Sigmoid colon (tissue), 7 donors: Measurements from ENCODE around the gene IFITM10. TPM values are rescaled to one million over a fixed set of nuclear protein-coding genes. Genes with fewer than 3 reads are reported as not detected.
A peak's percentile ranks its signal among the peaks of the same experiment; 100 is the strongest.

Experiments
- DNase-seq: peaks from one replicate; pipeline ENCODE4 v3.0.0-alpha.2; 2019
- H3K27ac ChIP-seq, 4 donors: fragments of 200-600 bp; sonication (generic); one replicate each; pipeline ENCODE4 v1.5.1; 2016 to 2019; ENCODE audit warnings: mild to moderate bottlenecking in 1 of 4
- H3K27me3 ChIP-seq, 3 donors: fragments of 200-600 bp; sonication (generic); one replicate each; pipeline ENCODE4 v1.5.1; 2019; ENCODE audit warnings: mild to moderate bottlenecking in 1 of 3
- H3K36me3 ChIP-seq, 4 donors: fragments of 200-600 bp; sonication (generic); one replicate each; pipeline ENCODE4 v1.5.1; 2016 to 2019
- H3K4me1 ChIP-seq, 4 donors: fragments of 200-600 bp; sonication (generic); one replicate each; pipeline ENCODE4 v1.5.1; 2017 to 2019
- H3K4me3 ChIP-seq, 4 donors: fragments of 200-600 bp; sonication (generic); one replicate each; pipeline ENCODE4 v1.5.1; 2017 to 2019; ENCODE audit warnings: mild to moderate bottlenecking in 2 of 4, moderate library complexity in 1 of 4
- H3K9me3 ChIP-seq, 4 donors: fragments of 200-600 bp in 3 of 4; sonication (generic) in 3 of 4; one replicate each; pipeline versions ENCODE4 v1.5.1 to v1.6.1; 2013 to 2019
- CTCF ChIP-seq, 4 experiments: fragments of 450-650 bp in 3 of 4; fragments of 200-600 bp in 1 of 4; IDR thresholded peaks; one replicate each; pipeline ENCODE4 v1.5.1; 2016 to 2019; ENCODE audit warnings: antibody characterized with exemption in 4 of 4, mild to moderate bottlenecking in 3 of 4, moderate library complexity in 2 of 4
- EP300 ChIP-seq, 4 donors: sonication (generic); formaldehyde crosslinking; IDR thresholded peaks; one replicate each; pipeline ENCODE4 v1.6.1; 2017; ENCODE audit warnings: antibody characterized with exemption in 4 of 4
- POLR2A ChIP-seq, 2 donors: fragments of 450-650 bp; IDR thresholded peaks; one replicate each; pipeline ENCODE4 v1.6.1; 2016; ENCODE audit warnings: antibody characterized with exemption in 2 of 2, mild to moderate bottlenecking in 2 of 2, moderate library complexity in 2 of 2
- POLR2AphosphoS5 ChIP-seq, 4 donors: sonication (generic); formaldehyde crosslinking; IDR thresholded peaks; one replicate each; pipeline ENCODE4 v1.6.1; 2017; ENCODE audit warnings: antibody characterized with exemption in 4 of 4
- WGBS, 2 donors: extraction: QIAGEN DNeasy Blood & Tissue Kit; methylation state at CpG; one replicate each; pipeline ENCODE4 v1.1.7; 2013; 5-methylcytosine and 5-hydroxymethylcytosine counted together
- intact Hi-C: fragments of 100-400 bp; cut with DNase I; formaldehyde crosslinking; loops from one replicate; pipeline ENCODE4 v1.15.1; 2023
- polyA plus RNA-seq, 3 donors: library from polyadenylated mRNA; stranded (reverse); fragments of 200-250 nt; gene quantifications; one replicate each; pipeline ENCODE4 v1.2.3, GENCODE V29; 2013
- total RNA-seq, 4 donors: library from RNA; depleted of rRNA; stranded (reverse); fragments of >200 nt; gene quantifications; one replicate each; pipeline ENCODE4 v1.1.0, GENCODE V29; 2016
- donor health status: healthy with polysubstance abuse.
- donor health status: Bipolar disorder and iron deficiency.
- donor health status: healthy.

IFITM10 gene
- total and polyA plus RNA-seq, 7 donors = 0.36 to 1.4 (median 0.60) TPM; not detected in 2

- TF ChIP-seq POLR2A (IDR thresholded peaks at IDR 0.05) (no peak), CTCF (IDR thresholded peaks at IDR 0.05) (no peak), EP300 (IDR thresholded peaks at IDR 0.05) (no peak), POLR2AphosphoS5 (IDR thresholded peaks at IDR 0.05) (no peak)
- intact Hi-C loops = no loop called here
- DNase-seq = peak; percentile 66
- no peaks in the 10 kb centered on the region for H3K36me3 ChIP-seq
- no peak overlapping the region for H3K4me3 ChIP-seq
- H3K4me1 ChIP-seq = no peaks in the 10 kb centered on the region
- H3K27me3 ChIP-seq = peaks cover 0 to 3% (median 0%) of the 10 kb centered on the region in 3 donors
- 66 to 72% methylated on average over 25 of the region's 25 CpGs for WGBS, 2 donors
- no peak overlapping the region for H3K27ac ChIP-seq
- no peaks in the 10 kb centered on the region for H3K9me3 ChIP-seq
Observed at GRCh38 chr11:1780700-1781592, 30.6 kb upstream of the IFITM10 start.

GRCh38 chr11:1779806-1780699 lies 29.7 kb upstream of the IFITM10 start:
- DNase-seq = peak; percentile 39
- no peak overlapping the region for H3K27ac ChIP-seq
- H3K36me3 ChIP-seq = no peaks in the 10 kb centered on the region
- H3K9me3 ChIP-seq = no peaks in the 10 kb centered on the region
- peaks cover 0 to 3% (median 0%) of the 10 kb centered on the region in 3 donors for H3K27me3 ChIP-seq
- H3K4me3 ChIP-seq = no peak overlapping the region
- no peak for TF ChIP-seq EP300 (IDR thresholded peaks at IDR 0.05)
- TF ChIP-seq POLR2AphosphoS5 (IDR thresholded peaks at IDR 0.05) = no peak
- no peak for TF ChIP-seq CTCF (IDR thresholded peaks at IDR 0.05)
- no peak for TF ChIP-seq POLR2A (IDR thresholded peaks at IDR 0.05)
- 84 to 90% methylated on average over 34 of the region's 34 CpGs for WGBS, 2 donors
- H3K4me1 ChIP-seq = no peaks in the 10 kb centered on the region
- intact Hi-C loops = no loop called here

- WGBS, 2 donors = 74 to 86% methylated on average over 17 of the region's 17 CpGs
- peaks cover 0 to 3% (median 0%) of the 10 kb centered on the region in 3 donors for H3K27me3 ChIP-seq
- no peak overlapping the region for H3K27ac ChIP-seq
- peak; percentile 51 for DNase-seq
- H3K36me3 ChIP-seq = no peaks in the 10 kb centered on the region
- no peak overlapping the region for H3K4me3 ChIP-seq
- H3K4me1 ChIP-seq = no peaks in the 10 kb centered on the region
- TF ChIP-seq CTCF (IDR thresholded peaks at IDR 0.05) (no peak), EP300 (IDR thresholded peaks at IDR 0.05) (no peak), POLR2A (IDR thresholded peaks at IDR 0.05) (no peak), POLR2AphosphoS5 (IDR thresholded peaks at IDR 0.05) (no peak)
- no peaks in the 10 kb centered on the region for H3K9me3 ChIP-seq
- intact Hi-C loops = no loop called here
Observed at GRCh38 chr11:1779034-1779805, 28.8 kb upstream of the IFITM10 start.

GRCh38 chr11:1778141-1778911 lies 27.9 kb upstream of the IFITM10 start:
- 63 to 74% methylated on average over 14 of the region's 14 CpGs for WGBS, 2 donors
- Histone ChIP-seq H3K4me3 (no peak overlapping the region), H3K27me3 (no peaks in the 10 kb centered on the region)

More at GRCh38 chr11:1778141-1778911, 27.9 kb upstream of the IFITM10 start:
- peak; percentile 61 for DNase-seq
- no peaks in the 10 kb centered on the region for H3K4me1 ChIP-seq
- no peak for TF ChIP-seq POLR2A (IDR thresholded peaks at IDR 0.05)
- TF ChIP-seq EP300 (IDR thresholded peaks at IDR 0.05) = no peak
- no peaks in the 10 kb centered on the region for H3K36me3 ChIP-seq
- H3K27ac ChIP-seq = no peak overlapping the region
- intact Hi-C loops = no loop called here
- no peaks in the 10 kb centered on the region for H3K9me3 ChIP-seq
